GM20431 (cell line): ENCODE measurements around the gene FARP2.

Source experiments
- in situ Hi-C: fragments of 300-500 bp; cut with MseI, MboI; formaldehyde crosslinking; loops from one replicate; pipeline ENCODE4 v1.15.0; 2020; ENCODE audit warnings: low sequenced_read_pairs; ENCODE audit not compliant: unreplicated experiment

Gene FARP2

DNA sequence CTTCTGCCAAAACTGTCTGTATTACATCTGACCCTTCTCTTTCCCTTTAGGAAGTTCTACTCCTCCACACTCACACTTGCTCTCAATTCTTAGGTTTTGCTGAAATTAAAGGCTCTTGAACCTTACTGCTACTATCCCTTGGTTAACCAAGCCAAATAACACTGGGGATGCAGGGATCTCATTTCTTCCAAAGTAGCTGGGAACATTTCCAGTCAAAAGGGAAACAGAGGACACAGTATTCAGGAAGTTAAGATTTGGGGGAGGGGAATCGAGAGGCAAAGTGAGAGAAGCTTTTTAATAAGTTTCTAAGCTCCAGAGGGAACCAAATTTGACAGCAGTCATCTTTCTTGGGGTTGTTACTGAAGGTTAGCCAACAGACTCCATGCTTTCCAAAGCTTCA, 34.2 kb upstream of the FARP2 start:
- in situ Hi-C loops: no loop called here

DNA sequence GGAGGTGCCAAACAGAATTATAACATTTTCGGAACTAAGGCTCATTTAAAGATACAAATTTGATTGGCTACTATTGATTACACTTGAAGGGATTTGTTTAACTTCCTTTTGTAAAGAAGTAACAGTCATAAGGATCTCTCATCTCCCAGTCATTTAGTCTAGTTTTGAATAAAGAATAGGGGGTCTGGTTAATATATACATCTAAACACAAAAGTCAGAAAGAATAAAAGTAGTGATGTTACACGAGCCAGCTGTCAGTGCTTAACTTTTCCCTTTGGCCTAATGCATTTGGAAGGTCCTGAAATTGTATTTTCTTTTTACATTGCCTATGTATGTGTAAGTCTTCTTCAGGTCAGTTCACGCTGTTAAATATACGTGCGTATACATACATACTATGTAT, 32.3 kb upstream of the FARP2 start:
- in situ Hi-C loops: no loop called here

DNA sequence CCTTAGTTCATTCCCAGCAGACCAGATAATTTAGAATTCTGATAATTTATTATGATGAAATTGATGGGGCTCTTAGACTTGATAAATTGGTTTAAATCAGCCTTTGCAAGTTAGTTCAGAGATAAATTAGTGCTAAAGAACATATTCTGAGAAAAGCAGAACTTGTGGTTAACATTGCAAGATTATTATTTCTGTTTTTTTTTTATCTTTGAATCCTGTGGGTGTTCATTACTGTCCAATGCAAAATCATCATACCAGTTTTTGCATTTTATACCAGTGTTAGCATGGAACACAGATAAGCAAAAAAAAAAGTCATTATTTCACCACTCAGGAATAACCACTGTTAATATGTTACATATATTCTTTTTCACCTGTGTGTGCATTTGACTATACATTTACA, 31.3 kb upstream of the FARP2 start:
- in situ Hi-C loops: no loop called here

DNA sequence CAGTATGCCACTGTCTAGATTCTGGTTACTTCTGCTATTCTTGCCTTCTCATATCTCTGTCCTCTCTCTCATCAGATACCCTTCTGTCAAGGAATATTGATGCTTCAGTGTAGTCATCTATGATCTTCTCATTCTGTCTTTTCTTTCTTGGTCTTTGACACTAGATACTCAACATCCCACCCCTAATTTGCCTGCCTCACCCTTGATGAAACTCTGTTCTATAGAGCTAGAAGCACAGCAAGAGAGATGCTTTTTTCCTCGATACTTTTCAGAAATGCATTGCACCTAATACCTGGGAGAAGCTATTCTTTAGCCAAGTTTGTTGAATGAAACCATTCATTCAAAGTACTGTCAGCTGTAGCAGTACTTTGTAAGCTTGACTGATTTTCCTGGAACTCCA, 30.8 kb upstream of the FARP2 start:
- in situ Hi-C loops: no loop called here

DNA sequence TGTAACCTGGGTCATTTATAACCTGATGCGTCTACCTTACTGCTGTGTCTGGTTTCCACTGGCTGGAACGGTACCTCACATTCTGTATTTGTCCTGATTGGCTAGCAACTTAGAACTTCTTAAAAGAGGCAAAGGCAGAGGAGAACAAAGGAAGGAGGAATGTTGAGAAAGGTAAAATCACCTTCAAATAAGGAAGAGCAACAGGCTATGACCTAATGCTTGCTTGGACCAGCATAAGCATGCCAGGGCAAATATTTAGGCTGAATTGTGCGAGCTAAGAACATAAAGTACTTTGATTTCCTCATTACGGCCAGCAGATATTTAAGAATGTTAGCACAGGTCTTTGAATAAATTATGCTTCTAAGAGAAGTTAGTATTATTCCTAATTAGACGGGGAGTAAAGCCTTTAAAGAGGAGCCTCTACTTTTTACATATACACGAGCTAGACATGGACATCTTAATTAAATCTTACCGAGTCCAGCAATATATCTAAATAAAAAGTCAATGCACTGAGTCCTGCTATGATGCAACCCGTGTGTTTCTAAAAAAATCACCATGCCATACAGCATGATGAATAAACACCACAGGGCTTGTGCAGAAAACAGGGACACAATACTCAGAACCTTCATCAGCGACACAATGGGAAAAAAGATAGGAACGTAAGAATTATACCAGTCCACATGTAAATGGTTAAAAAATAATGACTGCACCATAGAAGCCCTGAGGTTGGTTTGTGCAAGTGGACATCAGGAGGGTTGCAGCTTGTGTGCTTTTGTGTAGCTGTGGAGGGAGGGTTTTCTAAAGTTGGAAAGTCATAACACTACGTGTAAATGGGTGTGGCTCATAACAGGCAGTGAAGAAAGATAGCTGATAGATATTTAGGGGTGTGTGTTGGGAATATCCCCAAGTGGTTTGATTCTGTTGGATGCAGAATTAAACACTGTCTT, 26.1 kb upstream of the FARP2 start:
- in situ Hi-C loops: no loop called here

DNA sequence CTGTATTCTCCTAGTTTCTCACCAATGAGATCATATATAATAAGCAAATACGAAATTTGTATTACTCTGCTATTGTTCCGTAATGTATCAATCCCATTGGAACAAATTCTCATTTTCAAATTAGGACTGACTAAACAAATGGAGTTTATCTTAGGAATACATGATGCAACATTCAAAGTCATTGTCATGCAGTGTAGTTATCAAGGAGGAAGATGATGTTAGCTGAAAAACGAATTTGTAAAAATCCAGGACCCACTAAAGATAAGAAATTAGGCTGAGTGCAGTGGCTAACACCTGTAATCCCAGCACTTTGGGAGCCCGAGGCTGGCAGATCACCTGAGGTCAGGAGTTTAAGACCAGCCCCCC, 25.5 kb upstream of the FARP2 start:
- in situ Hi-C loops: no loop called here

DNA sequence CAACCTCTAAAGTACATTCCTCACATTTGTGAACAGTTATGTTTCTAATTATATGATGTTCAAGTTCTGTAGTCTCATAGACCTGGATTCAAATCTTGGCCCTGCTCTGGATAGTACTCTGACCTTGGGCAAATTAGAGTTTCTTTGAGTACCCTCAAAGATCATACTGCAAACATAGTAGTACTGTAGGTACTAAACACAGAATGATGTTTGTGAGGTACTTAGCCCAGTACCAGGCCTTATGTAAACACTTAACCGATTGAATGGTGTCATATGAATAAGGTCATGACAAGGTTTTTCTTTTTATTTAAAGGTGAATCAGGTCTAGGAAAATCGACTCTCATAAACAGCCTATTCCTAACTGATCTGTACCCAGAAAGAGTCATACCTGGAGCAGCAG, 21.3 kb upstream of the FARP2 start:
- in situ Hi-C loops: no loop called here

DNA sequence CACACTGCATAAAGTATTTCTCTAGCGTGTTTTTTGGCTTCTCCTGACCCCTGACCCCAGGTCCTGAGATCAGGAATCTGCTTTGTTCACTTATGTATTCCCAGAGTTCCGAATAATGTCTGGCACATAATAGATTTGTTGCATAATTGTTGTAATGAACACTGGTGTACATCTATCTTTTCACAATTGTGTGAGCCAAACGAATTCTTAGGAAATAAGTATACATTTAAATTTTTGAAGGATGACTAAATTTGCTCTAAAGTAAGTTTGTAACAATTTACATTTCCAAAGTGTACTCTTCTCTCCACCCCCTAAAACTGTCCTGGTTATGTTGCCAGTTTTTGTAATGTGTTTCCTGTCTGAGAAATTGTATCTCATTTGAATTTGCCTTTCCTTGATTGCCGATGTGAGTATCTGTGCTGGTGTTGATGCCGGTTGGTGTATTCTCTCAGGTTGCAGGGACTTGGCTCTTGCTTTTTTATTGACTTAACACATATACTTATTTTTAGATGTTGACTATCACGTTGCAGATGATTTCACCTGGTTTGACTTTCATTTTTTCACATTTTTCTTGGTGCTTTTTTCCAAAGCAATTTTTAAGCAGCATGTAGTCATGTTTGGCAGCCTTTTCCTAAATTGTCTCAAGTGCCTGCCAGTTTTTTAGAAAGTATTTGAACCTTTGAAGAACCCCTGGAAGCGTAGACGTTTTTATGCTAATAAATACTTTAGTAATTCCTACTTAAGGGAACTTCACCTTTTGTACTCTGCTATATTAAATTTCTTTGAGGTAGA, 16.1 kb upstream of the FARP2 start:
- in situ Hi-C loops: no loop called here

DNA sequence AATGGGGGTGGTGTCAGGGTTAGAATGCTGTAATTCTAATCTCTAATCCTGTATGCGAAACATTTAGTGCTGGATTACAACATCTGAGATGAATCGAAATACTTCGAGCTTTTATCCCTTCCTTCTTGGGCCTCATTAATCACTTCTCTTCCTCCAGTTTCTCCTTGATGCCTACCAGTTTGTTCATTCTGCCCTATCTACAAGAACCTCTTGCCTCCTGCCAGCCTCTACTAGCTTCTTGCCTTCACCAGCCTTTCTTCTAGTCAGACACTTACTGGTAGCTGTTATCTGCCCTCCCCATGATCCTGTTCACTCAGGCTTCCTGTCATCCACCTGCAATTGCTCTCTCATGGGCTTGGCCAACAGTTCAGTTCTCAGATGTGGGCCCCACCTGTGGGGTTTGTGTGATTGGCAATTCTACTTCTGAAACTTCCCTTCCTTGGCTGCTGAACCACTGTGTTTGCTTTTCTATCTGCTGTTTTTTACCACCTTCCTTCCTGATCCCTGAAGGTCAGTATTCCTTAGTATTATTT, 15.4 kb upstream of the FARP2 start:
- in situ Hi-C loops: no loop called here

DNA sequence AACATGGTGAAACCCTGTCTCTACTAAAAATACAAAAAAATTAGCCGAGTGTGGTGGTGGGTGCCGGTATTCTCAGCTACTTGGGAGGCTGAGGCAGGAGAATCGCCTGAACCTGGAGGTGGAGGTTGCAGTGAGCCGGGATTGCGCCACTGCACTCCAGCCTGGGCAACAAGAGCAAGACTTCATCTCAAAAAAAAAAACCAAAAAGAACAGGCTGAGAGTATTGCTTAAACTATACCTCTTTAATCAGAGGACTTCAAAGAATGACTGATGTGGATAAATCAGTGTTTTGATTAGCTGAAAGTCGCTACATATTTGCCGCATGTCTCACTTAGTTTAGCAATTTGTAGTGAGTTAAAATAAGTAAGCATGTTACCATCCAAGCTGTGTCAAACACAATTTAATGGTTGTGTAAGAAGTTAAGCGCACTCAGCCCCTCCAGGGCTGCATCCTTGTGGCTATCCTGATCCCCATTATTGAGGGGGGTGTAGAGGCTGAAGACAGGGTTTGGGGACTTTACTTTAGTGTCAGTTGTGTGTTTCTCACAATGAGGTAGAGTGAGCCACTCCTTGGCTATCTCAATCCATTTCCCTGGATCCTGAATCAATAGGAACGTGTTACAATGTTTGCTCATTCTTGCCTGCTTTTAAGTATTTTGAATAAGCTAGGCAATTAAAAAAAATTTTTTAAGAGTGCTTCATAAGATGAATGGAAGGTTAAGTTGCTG, 11.0 kb upstream of the FARP2 start:
- in situ Hi-C loops: no loop called here

DNA sequence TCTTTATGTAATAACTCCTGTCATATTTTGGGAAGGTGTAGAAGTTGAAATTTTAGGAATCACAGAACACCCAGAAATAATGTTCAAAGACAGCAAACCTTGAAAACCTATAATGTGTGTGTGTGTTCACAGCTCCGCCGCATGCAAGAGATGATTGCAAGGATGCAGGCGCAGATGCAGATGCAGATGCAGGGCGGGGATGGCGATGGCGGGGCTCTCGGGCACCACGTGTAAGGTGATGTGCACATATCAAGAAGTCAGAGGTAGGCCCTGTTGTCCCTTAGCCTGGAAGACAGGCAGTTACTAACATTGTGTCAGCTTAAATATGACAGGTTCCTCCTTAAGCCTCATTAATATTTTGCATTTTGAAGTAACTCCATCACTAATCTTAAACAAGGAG, 6.1 kb upstream of the FARP2 start:
- in situ Hi-C loops: no loop called here

DNA sequence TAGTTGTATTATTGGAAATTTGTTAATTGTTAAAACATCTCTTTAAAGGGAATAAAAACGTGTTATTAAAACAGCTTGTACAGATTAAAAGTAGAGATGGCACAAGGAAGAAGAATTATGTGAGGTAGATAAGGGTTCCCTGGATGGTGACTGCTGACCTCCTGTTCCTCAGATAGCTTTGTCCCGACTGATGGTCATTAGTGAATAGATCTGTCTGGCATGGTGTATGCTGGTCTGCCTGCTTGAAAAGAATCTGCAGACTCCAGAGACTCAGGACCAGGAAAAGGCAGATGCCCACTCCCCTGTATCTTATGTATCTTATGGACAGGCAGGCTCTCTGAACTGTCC, 5.6 kb upstream of the FARP2 start:
- in situ Hi-C loops: no loop called here

DNA sequence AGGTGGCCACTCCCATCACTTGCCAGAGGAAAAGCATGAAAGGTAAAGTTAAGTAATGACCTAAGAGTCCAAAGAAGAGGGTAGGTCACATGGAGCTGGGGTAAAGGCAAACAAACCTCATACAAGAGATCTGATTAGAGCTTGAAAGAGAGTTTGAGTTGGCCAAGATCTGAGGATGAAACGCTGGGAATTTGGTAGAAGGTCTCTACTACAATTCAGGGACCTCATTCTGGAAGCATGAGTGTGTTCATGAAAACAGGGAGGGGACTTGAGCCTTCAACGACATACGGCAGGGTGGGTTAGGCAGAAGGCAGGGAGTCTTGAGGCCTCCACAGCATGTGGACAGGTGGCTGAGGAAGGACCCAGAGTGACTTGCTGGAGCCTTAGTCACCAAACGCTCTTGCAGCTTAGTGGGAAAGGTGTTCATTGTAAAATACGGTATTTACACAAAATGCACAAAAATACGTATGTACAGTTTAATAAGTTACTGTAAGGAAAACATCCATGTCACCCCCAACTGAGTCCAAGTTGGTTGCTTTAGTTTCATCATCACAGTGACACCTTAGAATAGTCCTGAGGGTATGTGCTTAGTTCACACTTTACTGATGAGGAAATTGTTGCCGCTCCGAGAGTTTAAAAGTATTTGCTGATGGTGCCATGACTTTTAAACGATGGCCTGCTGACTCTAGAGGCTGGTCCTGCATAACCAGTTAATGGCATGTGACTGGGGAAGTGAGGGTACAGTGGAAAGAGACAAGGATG, 5.0 kb upstream of the FARP2 start:
- in situ Hi-C loops: no loop called here

DNA sequence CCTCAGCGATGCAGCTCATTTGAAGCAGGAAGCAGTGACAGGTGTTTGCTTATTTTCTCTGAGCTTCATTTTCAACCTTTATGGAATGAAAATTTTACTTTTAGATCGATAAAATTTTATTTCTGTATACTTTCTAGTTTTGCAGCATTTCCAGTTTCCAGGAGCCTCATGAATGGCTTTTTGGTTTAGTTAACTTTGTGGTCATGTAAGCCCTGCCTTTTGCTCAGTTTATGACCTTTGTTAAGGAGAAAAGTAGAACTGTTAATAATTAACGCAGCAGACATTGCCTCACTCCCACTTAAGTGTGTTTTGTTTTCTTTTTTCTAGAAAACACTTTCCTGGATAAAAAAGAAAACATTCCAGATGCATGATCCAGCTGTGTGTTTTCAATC, 4.4 kb upstream of the FARP2 start:
- in situ Hi-C loops: no loop called here

DNA sequence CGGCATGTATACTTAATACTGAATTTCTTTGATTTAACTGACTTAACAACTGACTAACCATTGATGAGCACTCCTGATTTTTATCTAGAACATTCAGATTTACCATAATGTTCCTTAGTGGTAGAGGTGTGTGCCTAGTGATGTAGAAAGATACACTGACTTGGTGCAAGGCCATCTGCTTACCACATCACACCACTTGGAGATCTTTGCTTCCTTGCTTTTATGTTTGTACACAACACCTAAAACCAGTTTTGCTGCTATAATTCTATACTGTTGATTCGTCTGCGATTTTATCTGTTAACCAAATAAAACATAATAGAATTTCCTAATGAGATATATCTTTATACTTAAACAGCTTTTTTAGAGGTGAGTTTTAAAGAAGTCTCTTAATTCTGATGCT, 3.9 kb upstream of the FARP2 start:
- in situ Hi-C loops: no loop called here

DNA sequence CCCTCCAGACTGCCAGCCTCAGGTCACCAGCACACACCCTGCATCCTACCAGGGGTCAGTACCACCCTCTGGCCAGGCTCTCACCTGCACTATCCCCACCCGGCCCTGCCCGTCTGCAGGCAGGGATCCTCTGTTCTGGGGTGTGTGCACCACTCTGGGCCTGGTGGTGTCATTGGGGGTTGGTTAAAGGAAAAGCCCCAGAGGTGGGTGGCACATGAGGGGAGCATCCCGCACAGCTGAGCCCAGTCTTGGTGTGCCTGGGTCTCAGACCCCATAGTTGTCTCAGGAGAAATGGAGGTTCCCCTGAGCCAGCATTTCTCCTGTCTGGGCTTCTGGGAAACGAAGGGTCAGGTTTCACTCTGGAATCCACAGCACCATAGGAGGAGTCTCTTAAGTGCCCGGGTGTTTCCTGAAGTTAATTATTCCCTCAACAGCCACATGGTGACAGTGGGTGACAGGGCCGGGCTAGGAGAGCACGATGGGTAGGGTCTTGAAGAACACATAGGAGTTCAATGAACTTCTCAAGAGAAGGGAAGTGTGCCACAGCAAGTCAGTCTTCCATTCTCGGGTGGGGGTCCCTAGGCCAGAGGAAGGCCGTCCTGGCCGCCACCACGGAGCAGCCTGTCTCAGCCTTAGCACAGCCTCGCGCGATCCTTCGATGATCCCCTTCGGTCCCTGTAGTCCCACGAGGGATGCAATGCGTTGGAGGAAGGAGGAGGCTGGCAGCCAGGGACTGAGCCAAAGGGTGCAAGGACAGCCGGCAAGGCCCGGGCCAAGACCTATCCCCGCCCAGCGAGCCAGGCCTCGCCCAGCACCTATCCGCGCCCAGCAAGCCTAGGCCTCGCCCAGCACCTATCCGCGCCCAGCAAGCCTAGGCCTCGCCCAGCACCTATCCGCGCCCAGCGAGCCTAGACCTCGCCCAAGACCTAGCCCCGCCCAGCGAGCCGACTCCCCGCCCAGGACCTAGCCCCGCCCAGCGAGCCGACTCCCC, 1.1 kb upstream of the FARP2 start:
- in situ Hi-C loops: no loop called here

DNA sequence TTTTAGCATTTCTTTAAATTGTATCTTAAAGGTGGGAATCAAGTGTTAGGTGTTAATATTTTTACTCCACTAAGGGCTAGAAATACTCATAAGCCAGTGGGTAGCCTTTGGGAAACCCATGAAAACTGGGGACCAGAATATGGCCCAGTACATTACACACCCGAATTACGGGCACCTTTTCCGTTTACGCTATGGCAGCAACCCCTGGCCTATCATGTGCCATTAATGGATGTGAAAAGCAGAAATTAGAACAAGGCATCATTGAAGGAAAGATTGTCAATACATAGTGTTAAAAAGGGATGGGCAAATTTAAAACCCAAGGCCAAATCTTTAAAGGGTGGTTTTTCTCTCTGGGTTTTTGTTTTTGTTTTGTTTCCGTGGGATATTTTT, 781 bp downstream of the FARP2 start:
- in situ Hi-C loops: no loop called here

DNA sequence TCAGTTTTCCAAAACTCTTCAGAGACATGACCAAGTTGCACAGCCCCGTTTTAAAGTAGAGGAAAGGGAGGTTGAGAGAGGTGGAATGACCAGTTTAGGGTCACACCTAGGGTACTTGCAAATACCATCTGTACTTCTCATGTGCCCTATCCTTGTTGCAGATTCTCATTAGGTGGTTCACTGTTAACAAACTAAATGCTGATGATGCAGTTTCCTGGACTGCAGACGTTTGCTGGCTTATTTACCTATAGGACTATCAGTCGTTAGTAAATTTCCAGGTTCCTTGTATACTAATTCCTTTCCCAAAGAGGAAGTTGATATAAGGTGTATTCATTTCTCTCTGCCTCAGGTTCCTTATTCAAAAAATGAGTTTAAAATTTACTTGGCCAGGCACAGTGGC, 1.4 kb downstream of the FARP2 start:
- in situ Hi-C loops: no loop called here

DNA sequence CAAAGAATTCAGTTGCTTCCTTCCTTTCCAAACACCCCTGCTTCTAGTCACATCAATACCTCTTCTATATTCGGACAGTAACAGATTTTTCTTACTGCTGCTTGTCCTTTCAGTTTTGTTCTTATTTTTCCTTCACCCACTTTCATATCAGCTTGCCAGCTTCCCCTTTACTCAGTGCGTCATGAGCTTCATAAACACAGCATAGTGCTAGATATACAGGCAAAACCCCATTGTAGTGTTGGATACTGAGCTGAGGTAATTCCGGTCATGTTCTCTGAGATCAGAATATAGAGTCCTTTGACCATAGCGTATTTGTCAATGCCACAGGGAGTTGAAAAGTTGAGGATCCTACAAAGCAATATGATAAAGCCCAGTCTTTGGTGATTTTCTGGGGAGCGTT, 2.4 kb downstream of the FARP2 start:
- in situ Hi-C loops: no loop called here
